ENCODE results near the gene TMCC3.

The TMCC3 gene

DNA sequence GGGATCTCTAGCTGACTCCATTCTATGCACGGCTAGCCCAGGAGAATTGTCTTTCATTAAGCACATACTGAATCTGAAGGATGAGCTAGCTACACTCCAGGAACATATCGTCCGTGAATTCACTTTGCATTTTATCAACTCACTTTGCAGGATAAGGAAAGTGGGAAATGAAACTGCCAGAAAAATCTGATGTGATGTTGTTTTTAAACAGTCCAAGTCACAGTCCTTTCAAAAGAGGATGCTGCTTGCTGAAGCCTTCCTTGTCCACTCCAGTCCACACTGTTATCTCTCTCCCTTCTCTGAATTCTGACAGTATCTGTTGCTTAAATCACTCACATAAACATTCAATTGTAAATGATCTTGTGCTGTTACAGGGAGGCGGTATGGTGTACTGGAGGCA is 12.7 kb upstream of the TMCC3 start:
- no peaks in the 10 kb centered on the region for H3K27me3 Mint-ChIP-seq
- no peak for DNase-seq
- peaks cover 13 to 17% of the 10 kb centered on the region in 2 donors for H3K4me1 Mint-ChIP-seq
- no peak for ATAC-seq (replicated peaks)
- no peak overlapping the region for H3K27ac Mint-ChIP-seq
- H3K36me3 Mint-ChIP-seq = peaks cover 12 to 24% of the 10 kb centered on the region in 2 donors
- H3K4me3 Mint-ChIP-seq = no peak overlapping the region
- no peaks in the 10 kb centered on the region for H3K9me3 Mint-ChIP-seq

DNA sequence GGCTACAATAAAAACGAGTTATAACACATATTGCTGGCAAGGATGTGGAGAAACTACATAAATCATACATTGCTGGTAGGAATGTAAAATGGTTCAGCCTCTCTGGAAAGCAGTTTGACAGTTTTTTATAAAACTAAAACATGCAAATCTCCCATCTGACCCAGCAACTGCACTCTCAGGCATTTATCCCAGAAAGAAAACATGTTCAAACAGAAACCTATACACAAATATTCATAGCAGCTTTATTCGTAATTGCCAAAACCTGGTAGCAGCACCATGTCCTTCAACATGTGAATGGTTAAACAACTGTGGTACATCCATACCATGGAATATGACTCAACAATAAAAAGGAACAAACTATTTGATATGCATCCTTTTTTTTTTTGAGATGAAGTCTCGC is 10.1 kb upstream of the TMCC3 start:
- Mint-ChIP-seq H3K36me3 (peaks cover 7 to 35% of the 10 kb centered on the region in 2 donors), H3K27ac (no peak overlapping the region), H3K4me3 (no peak overlapping the region), H3K9me3 (no peaks in the 10 kb centered on the region), H3K27me3 (no peaks in the 10 kb centered on the region), H3K4me1 (peaks cover 13 to 17% of the 10 kb centered on the region in 2 donors)
- no peak for DNase-seq
- no peak for ATAC-seq (replicated peaks)

DNA sequence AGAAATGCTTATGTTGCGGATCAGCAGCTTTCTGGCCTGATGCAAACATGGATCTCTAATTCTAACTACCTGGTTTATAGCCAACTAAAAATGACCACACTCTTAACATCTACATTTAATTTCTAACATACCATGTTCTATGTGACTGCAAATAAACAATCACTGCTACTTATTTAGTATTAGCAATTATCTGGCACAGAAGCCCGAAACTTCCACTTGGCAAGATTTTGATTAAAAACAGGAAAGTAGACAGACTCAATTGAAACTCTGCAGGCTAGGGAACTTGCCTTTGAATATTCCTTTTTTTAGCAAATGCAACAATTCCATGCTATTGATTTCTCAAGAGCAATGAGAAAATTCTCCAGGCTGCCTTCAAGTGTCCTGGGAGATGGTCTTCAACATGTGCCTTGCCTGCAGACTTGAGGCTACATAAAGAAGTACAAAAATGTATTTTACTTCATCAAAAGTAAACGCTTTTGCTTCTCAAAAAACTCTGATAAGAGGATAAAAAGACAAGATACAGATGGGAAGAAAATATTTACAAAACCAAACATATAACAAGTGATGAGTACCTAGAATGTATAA is 9.1 kb upstream of the TMCC3 start:
- Mint-ChIP-seq H3K4me3 (no peak overlapping the region), H3K9me3 (no peaks in the 10 kb centered on the region), H3K27ac (no peak overlapping the region), H3K36me3 (peaks cover 7 to 35% of the 10 kb centered on the region in 2 donors), H3K4me1 (peaks cover 13 to 17% of the 10 kb centered on the region in 2 donors), H3K27me3 (no peaks in the 10 kb centered on the region)
- no peak for DNase-seq
- ATAC-seq (replicated peaks) = no peak

DNA sequence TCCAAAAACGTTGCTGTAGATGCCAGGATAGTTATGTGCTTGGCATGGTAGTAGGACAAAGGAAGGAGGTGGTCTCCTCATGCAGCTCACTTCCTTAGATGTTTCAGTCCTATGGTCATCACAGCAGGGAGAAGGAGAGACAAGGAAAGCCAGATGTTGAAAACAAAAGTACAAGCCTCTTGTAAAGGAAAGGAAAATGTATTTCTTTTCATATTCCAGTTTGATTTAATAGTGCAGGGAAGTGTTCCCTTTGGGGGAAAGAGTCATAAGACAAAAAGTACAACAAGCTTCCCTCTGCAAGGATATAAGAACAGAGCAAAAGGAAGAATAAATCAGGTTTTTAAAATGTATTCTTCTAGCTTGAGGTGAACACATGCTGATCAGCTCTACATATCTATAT is 8.6 kb upstream of the TMCC3 start:
- H3K4me1 Mint-ChIP-seq = peaks cover 12 to 17% of the 10 kb centered on the region in 2 donors
- H3K27ac Mint-ChIP-seq = no peak overlapping the region
- DNase-seq = no peak
- peaks cover 10 to 39% of the 10 kb centered on the region in 2 donors for H3K36me3 Mint-ChIP-seq
- no peaks in the 10 kb centered on the region for H3K9me3 Mint-ChIP-seq
- no peak overlapping the region for H3K4me3 Mint-ChIP-seq
- no peaks in the 10 kb centered on the region for H3K27me3 Mint-ChIP-seq
- no peak for ATAC-seq (replicated peaks)

DNA sequence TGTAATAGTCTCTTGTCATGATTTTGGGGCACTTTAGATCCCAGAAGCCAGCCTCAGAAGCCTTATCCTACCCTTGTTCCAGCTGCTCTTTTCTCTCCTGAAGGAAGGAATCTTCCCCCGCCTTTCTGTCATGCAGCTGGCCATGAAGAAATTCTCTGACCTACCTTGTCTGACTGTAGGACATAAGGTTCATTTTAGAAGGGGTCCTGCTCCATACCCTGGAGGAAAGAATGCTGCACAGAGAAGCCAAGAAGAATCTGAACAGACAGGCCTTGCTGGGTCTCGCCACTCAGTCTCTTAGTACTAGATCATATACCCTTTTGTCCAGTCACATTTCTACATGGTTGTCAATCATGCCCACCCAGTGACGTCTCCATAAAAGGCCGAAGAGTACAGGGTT is 6.2 kb upstream of the TMCC3 start:
- no peak for ATAC-seq (replicated peaks)
- Mint-ChIP-seq H3K36me3 (peaks cover 17 to 55% of the 10 kb centered on the region in 2 donors), H3K27me3 (peaks cover under 1 to 11% of the 10 kb centered on the region in 2 donors), H3K4me1 (peaks cover 0 to 13% of the 10 kb centered on the region in 2 donors), H3K9me3 (no peaks in the 10 kb centered on the region), H3K4me3 (no peak overlapping the region), H3K27ac (no peak overlapping the region)
- no peak for DNase-seq

DNA sequence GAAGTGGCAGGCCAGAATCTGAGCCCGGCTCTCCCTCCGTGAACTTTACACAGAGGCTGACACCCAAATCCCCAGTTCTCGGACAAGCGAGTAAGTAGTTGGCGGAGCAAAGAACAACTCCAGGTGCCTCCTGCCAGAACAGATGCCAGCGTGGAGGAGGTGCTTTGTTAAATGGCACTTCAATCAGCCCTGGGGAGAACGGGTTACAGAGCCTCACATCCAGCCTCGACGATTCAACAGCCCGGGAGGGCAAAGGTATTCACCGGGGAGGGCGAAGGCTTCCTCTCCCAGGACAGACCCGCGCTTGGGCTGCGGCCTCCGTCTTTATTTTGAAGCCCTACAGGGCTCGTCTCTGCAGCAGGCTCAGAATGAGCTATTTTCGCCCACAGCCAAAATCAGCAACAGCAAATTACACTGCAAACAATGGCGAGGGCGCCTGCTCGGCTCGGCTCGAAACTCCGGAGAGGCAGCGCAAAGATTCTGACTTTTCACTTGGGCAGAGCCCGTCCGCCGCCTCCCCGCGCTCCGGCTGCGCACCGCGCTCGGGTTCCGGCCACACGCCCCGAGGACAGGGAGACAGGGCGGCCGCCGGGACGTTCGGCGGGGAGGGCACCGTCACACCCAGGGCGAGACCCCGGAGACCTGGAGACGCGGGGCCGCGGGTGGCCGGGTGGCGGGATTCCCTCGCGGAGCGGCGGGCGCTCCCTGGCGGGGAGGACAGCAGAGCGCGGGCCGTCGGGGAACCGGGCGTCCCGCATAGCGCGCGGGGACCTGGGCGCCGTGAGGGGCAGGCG is 811 bp downstream of the TMCC3 start:
- H3K4me1 Mint-ChIP-seq = peaks cover 20 to 36% of the 10 kb centered on the region in 2 donors
- H3K9me3 Mint-ChIP-seq = no peaks in the 10 kb centered on the region
- H3K27me3 Mint-ChIP-seq = peaks cover 21 to 26% of the 10 kb centered on the region in 2 donors
- H3K36me3 Mint-ChIP-seq = peaks cover 14 to 40% of the 10 kb centered on the region in 2 donors
- ATAC-seq (replicated peaks) (peak; percentile 65 to 75), DNase-seq (peak; percentile 15)
- H3K4me3 Mint-ChIP-seq = peak overlapping the region; percentile 90 to 93
- peak overlapping the region; percentile 89 for H3K27ac Mint-ChIP-seq

DNA sequence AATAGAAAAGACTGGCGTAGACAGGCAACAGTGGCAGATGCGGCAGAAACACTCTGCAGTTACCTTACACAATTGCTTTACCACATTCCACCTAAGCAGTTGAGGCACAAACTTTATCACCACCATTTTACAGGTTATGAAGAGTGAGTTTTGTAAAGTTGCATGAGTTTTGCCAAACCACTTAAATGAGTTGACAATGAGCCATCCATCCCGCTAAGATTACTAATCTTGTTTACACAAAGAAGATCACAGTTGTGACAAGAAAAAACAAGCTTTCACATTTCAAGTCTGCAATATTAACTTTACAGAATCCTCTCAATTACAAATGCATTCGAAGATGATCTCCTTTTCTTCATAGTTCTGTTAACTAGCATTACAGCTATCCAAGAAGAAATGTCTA is 1.8 kb downstream of the TMCC3 start:
- no peak for ATAC-seq (replicated peaks)
- Mint-ChIP-seq H3K27me3 (peaks cover 21 to 26% of the 10 kb centered on the region in 2 donors), H3K9me3 (no peaks in the 10 kb centered on the region), H3K27ac (no peak overlapping the region), H3K4me1 (peaks cover 27 to 46% of the 10 kb centered on the region in 2 donors), H3K36me3 (peaks cover 10 to 35% of the 10 kb centered on the region in 2 donors), H3K4me3 (peak overlapping the region in 1 of 2 donors; percentile 90)
- DNase-seq = no peak

DNA sequence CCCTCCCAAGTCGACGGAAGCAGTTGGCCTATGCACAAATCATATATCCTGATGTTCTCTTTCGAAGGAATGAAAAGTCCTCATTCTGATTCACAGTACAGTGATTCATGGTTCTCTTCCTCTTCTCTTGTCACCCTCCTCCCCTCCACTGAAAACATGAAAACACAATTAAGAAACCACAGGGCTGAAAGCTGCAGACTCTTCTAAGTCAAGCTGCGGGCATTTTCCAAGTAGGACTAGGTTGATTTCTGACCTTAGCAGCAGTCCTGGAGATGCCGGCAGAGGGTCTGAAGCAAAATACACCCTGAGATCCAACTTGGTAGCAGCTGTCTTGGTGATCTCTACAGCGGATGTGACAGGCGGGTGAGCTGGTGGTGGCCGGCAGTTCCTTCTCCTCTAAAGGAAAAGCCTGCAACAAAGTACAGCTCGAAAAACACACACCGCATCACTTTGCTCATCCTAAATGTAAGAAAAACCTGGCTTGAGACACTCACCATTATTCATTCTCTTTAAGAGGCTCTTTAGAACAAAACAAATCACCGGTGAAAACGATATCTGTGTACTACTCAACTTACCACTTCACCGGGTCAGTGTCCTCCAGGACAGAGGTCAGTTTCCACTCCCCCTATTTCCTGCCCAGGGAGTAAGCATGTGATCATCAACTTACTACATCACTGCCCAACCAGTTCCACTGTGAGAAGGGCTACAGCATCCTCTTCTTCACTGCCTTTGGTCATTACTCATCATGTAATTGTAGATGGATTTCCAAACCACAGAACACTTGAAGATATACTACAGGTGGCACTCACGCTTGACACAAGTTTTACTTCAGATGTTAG is 6.0 kb downstream of the TMCC3 start:
- Mint-ChIP-seq H3K9me3 (no peaks in the 10 kb centered on the region), H3K27me3 (peaks cover 7 to 8% of the 10 kb centered on the region in 2 donors), H3K4me3 (peak overlapping the region; percentile 37 to 67), H3K4me1 (peaks cover 21 to 38% of the 10 kb centered on the region in 2 donors), H3K36me3 (peaks cover 11 to 40% of the 10 kb centered on the region in 2 donors), H3K27ac (no peak overlapping the region)
- ATAC-seq (replicated peaks) (peak; percentile 62 to 68), DNase-seq (no peak)

DNA sequence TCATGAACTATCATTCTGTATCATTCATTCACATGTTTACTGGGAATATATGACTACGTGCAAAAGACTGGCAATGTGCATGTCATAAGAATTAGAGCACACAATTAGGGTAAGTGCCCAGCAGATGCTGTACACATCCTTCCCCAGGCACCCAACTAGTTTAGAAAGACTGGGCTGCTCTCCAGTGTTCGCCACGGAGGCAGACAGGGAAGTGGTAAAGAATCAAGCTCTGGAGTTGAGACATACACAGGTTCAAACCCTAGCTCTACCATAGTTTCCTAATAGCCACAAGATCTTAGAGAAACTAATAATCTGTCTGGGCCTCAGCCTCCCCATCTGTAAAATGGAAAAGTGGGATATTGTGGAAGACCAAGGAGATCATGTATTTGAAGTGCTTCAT is 6.8 kb downstream of the TMCC3 start:
- Mint-ChIP-seq H3K36me3 (peaks cover 14 to 36% of the 10 kb centered on the region in 2 donors), H3K4me3 (no peak overlapping the region)

DNA sequence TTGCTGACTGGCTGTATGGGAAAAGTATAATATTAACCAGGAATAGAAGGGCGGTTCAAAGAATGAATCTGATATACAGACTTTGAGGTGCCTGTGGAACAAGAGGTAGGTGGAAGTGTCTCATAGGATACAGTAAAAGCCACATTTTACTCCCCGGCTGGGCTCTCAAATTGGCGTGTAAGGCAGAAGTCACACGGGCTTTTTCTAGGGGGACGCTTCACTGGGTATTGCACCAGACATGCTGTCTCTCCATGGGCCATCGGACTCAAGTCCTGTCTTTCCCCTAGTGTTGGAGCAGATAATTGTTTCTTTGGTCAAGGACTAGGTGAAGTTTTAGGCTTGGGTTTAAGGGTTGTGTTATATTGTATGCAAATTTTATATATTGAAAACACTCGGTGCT is 9.1 kb downstream of the TMCC3 start:
- H3K27ac Mint-ChIP-seq = peak overlapping the region; percentile 67
- no peaks in the 10 kb centered on the region for H3K27me3 Mint-ChIP-seq
- H3K36me3 Mint-ChIP-seq = peaks cover 14 to 44% of the 10 kb centered on the region in 2 donors

More for the DNA sequence above, 6.8 kb downstream of the TMCC3 start:
- Mint-ChIP-seq H3K9me3 (no peaks in the 10 kb centered on the region), H3K27ac (no peak overlapping the region), H3K27me3 (peaks cover 0 to under 1% of the 10 kb centered on the region in 2 donors), H3K4me1 (peaks cover 16 to 31% of the 10 kb centered on the region in 2 donors)
- DNase-seq = no peak
- ATAC-seq (replicated peaks) = peak in 1 of 2 donors; percentile 2

DNA sequence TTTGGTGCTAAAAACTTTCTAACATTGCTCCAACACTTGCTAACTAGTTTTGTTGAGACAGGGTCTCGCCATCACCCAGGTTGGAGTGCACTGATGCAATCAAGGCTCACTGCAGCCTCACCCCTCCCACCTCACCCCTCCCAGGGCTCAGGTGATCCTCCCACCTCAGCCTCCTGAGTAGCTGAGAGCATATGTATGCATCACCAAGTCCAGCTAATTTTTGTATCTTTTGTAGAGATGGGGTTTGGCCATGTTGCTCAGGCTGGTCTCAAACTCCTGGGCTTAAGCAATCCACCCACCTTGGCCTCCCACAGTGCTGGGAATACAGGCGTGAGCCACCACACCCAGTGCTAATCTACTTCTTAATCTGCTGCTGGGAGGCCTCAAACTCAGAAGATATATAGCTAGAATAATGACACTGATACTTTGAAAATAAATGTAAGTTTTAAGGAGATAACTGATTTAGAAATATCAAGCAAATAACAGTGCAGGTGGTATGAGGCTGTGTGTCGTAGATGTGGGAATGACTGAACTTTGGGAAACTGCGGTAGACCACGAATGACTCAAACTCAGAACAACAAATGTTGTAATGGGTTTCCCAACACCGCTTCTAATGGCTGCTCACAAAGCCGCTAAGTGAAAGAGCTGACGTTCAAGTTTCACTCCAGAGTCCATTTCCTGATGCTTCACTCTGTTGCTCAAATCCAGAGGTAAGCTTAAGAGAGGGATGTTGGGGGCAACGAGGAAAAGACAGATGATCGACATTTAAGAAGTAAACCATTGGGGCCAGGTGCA is 10.0 kb downstream of the TMCC3 start:
- peak overlapping the region; percentile 10 for H3K27ac Mint-ChIP-seq
- peaks cover 12 to 40% of the 10 kb centered on the region in 2 donors for H3K36me3 Mint-ChIP-seq
- no peak overlapping the region for H3K4me3 Mint-ChIP-seq
- DNase-seq (no peak), ATAC-seq (replicated peaks) (peak; percentile 51 to 53)
- peaks cover 16 to 22% of the 10 kb centered on the region in 2 donors for H3K4me1 Mint-ChIP-seq
- H3K9me3 Mint-ChIP-seq = no peaks in the 10 kb centered on the region
- H3K27me3 Mint-ChIP-seq = no peaks in the 10 kb centered on the region

More for the DNA sequence above, 9.1 kb downstream of the TMCC3 start:
- H3K4me3 Mint-ChIP-seq = no peak overlapping the region
- no peak for DNase-seq
- H3K4me1 Mint-ChIP-seq = peaks cover 19 to 23% of the 10 kb centered on the region in 2 donors
- no peaks in the 10 kb centered on the region for H3K9me3 Mint-ChIP-seq
- ATAC-seq (replicated peaks) = no peak

DNA sequence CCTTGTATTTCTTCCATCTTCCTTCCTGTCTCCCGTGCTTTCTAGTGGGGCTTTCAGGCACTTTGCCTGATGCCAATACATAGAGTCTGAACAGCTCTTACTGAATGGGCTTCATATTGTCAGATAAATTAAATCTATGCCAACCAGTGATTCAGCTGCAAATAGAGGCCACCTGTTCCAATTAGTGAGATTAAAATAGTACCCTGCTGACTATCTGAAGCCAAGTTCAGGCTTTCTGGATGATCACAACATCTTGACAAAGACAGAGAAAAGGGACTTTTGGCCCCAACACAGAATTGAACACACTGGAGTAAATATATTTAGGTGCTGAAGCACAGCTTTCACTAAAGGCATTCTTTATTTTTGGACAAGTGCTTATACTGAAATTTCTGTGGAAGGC is 11.8 kb downstream of the TMCC3 start:
- Mint-ChIP-seq H3K27me3 (no peaks in the 10 kb centered on the region), H3K27ac (no peak overlapping the region)
- no peak for ATAC-seq (replicated peaks)

DNA sequence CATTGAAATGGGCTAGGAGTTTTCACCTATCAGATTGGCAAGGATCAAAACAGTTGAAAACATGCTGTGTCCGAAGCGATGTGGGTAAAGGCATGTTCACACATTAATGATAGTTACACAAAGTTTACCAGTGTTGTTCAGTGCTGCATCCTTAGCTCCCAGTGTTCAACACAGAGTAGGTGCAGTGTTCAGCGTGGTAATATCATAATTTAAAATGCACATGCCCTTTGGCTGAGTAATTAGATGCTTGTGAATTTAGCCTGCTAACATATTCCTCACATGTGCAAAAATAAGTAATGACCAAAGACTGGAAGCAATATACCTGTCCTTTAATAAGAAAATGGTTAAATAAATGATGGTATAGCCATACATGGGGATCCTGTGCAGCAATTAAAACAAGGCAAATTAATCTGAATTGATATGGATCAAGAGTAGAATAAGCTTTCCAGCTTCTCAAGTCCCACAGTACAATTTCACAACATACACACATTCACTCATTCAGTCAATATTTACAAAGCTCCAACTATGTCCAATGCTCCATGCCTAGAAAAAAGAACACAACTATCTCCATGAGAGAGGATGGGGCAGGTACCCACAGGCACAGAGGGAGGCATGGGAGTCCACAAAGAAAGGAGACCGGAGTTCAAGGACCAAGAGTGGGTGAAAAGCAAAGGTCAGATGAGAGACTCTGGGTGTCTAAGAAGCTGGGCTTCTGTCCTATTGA is 12.8 kb downstream of the TMCC3 start:
- Mint-ChIP-seq H3K27me3 (no peaks in the 10 kb centered on the region), H3K4me3 (no peak overlapping the region), H3K27ac (no peak overlapping the region), H3K36me3 (peaks cover 10 to 36% of the 10 kb centered on the region in 2 donors), H3K4me1 (peaks cover 0 to 4% of the 10 kb centered on the region in 2 donors), H3K9me3 (no peaks in the 10 kb centered on the region)
- DNase-seq = no peak
- ATAC-seq (replicated peaks) = no peak

More for the DNA sequence above, 11.8 kb downstream of the TMCC3 start:
- peaks cover 4% of the 10 kb centered on the region in 2 donors for H3K4me1 Mint-ChIP-seq
- H3K36me3 Mint-ChIP-seq = peaks cover 12 to 38% of the 10 kb centered on the region in 2 donors
- DNase-seq = no peak
- no peaks in the 10 kb centered on the region for H3K9me3 Mint-ChIP-seq
- H3K4me3 Mint-ChIP-seq = no peak overlapping the region

Data from stimulated activated naive B cell treated with anti-CD40 and anti-IgM and Interleukin-4, amounts not matched to agents 10 μg/mL and 1 μg/mL and 100 μg/mL, for 72 hours (primary cell).